ENCODE measurements around the gene COL4A3.

DNA sequence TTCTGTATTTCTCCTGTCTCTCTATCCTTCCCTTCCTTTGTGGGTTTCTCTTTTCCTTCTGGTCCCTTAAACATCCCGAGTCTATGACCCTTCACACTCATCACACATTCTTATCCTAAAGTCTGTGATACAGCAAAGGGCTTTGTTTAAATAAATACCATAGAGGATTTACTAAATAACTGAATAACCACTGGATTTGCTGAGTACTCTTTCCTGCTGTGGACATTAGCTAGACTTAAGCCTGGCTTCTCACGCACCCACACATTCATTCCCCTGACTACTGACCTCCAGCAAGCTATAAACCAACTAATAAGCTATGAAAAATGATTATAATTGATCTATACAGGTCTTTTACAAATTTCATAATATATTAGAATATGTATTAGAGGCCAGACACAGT lies 76.6 kb downstream of the COL4A3 start:
- TF ChIP-seq POLR2AphosphoS5 (IDR thresholded peaks at IDR 0.05; ENCODE audit: low read depth, low read length) = no peak
- no peak for TF ChIP-seq TAF1 (IDR thresholded peaks at IDR 0.05; ENCODE audit: low read depth, low read length)
- TF ChIP-seq PAX5 (IDR thresholded peaks at IDR 0.05; ENCODE audit: insufficient read depth, low read length, severe bottlenecking) = no peak

All from GM12891 (cell line).